ENCODE data around the gene ZMYND11. TPM values are rescaled to one million over a fixed set of nuclear protein-coding genes. Genes with fewer than 3 reads are reported as not detected.
A peak's percentile ranks its signal among the peaks of the same experiment; 100 is the strongest.

The ZMYND11 gene
- polyA plus RNA-seq, 2 of the 4 experiments (the other 2 are of a cell fraction), result 47.7 to 99.7 TPM

- ChIA-PET CTCF (interaction anchor here (0.6 to 2.4 kb wide), 3 partner anchors 17 to 282 kb away, joined by 3 to 10 read pairs (median 3); no protein-coding TSS in a partner anchor), POLR2A (no interaction called here)
- H3K4me3 ChIP-seq, result no peak overlapping the region
- peak; percentile 48 for TF ChIP-seq CTCF (IDR thresholded peaks at IDR 0.05)
- TF ChIP-seq RAD21 (conservative IDR thresholded peaks at IDR 0.05 in 1 of 2, IDR thresholded peaks at IDR 0.05 in 1 of 2), result peak in 1 of 2 experiments; percentile 26; a peak in 2 of 5 replicates
- no peak for TF ChIP-seq USF2 (IDR thresholded peaks at IDR 0.05)
- TF ChIP-seq MAFK (IDR thresholded peaks at IDR 0.05; ENCODE audit: partially characterized antibody), result peak; percentile 0
- 86% methylated on average over 9 of the region's 9 CpGs for WGBS (ENCODE audit: missing lambda C conversion rate)
- no peak overlapping the region for H3K27ac ChIP-seq
- ATAC-seq (peak in 1 of 2 experiments; percentile 86; a peak in 3 of 6 replicates), DNase-seq (ENCODE audit: low read depth in 1 of 2, low spot score in 1 of 2) (peak; percentile 17 to 37), FAIRE-seq (no peak)
- no peaks in the 10 kb centered on the region for H3K4me1 ChIP-seq
- H3K4me2 ChIP-seq, result no peak overlapping the region
- no peaks in the 10 kb centered on the region for H3K9me3 ChIP-seq
These were observed 95.5 kb downstream of the ZMYND11 start for GRCh38 chr10:230758-231157.

- ATAC-seq (no peak), DNase-seq (ENCODE audit: low read depth in 1 of 2, low spot score in 1 of 2) (no peak), FAIRE-seq (no peak)
- WGBS (ENCODE audit: missing lambda C conversion rate), result 100% methylated on average over 3 of the region's 3 CpGs
- no peak overlapping the region for H3K4me2 ChIP-seq
- no peak overlapping the region for H3K4me3 ChIP-seq
- ChIA-PET POLR2A (no interaction called here), CTCF (interaction anchor here (0.6 to 1.2 kb wide), 2 partner anchors 41 to 596 kb away, joined by 3 read pairs; no protein-coding TSS in a partner anchor)
- TF ChIP-seq ZSCAN20 (CRISPR knock-in tag; IDR thresholded peaks at IDR 0.05) (no peak), TP53 (CRISPR knock-in tag; IDR thresholded peaks at IDR 0.05) (no peak)
- no peaks in the 10 kb centered on the region for H3K9me3 ChIP-seq
- no peak overlapping the region for H3K27ac ChIP-seq
- H3K4me1 ChIP-seq, result no peaks in the 10 kb centered on the region
These were observed 96.8 kb downstream of the ZMYND11 start for GRCh38 chr10:232061-232460.

- no peak for DNase-seq (ENCODE audit: low read depth in 1 of 2, low spot score in 1 of 2)
- no peak for TF ChIP-seq MAX (IDR thresholded peaks at IDR 0.05)
- TF ChIP-seq MYC (IDR thresholded peaks at IDR 0.05; ENCODE audit: borderline replicate concordance, low read length), result no peak
- TF ChIP-seq USF2 (IDR thresholded peaks at IDR 0.05), result no peak
- TF ChIP-seq FOXS1 (CRISPR knock-in tag; IDR thresholded peaks at IDR 0.05), result no peak
- TF ChIP-seq FOSL2 (IDR thresholded peaks at IDR 0.05), result no peak
- TF ChIP-seq FOSL2 (CRISPR knock-in tag; IDR thresholded peaks at IDR 0.05), result no peak
- TF ChIP-seq ZC3H11A (IDR thresholded peaks at IDR 0.05), result no peak
- TF ChIP-seq ATOH8 (CRISPR knock-in tag; IDR thresholded peaks at IDR 0.05; ENCODE audit: low read depth), result no peak
- TF ChIP-seq CEBPB (IDR thresholded peaks at IDR 0.05), result no peak
- no peak for TF ChIP-seq EHMT2 (IDR thresholded peaks at IDR 0.05; ENCODE audit: low read depth)
- TF ChIP-seq CBX2 (IDR thresholded peaks at IDR 0.05; ENCODE audit: borderline replicate concordance, low read depth), result no peak
- no peak for TF ChIP-seq SMC3 (IDR thresholded peaks at IDR 0.05)
- TF ChIP-seq RARB (CRISPR knock-in tag; IDR thresholded peaks at IDR 0.05), result no peak
- no peak for TF ChIP-seq CHD4 (IDR thresholded peaks at IDR 0.05; ENCODE audit: borderline replicate concordance)
- TF ChIP-seq ZSCAN20 (CRISPR knock-in tag; IDR thresholded peaks at IDR 0.05), result no peak
- no peak for TF ChIP-seq CBX8 (IDR thresholded peaks at IDR 0.05)
- no peak for ATAC-seq
- 91% methylated on average over 11 of the region's 11 CpGs for WGBS (ENCODE audit: missing lambda C conversion rate)
- Histone ChIP-seq H3K27ac (no peak overlapping the region), H3K9me3 (no peaks in the 10 kb centered on the region), H3K4me2 (no peak overlapping the region), H3K4me3 (no peak overlapping the region), H3K4me1 (no peaks in the 10 kb centered on the region)
- CTCF ChIA-PET, result interaction anchor here (1.2 kb wide), 1 partner anchor 41 kb away, joined by 3 read pairs; no protein-coding TSS in a partner anchor
- POLR2A ChIA-PET, result interaction anchor here (0.6 kb wide), 1 partner anchor 366 kb away, joined by 5 read pairs; no protein-coding TSS in a partner anchor
- no peak for FAIRE-seq
These were observed 97.6 kb downstream of the ZMYND11 start for GRCh38 chr10:232878-233277.

All from A549 (cell line).